Activated CD4-positive, alpha-beta T cell treated with anti-CD3 and anti-CD28 coated beads for 4 hours (primary cell): Measurements from ENCODE around the gene KRT74.
A peak's percentile ranks its signal among the peaks of the same experiment; 100 is the strongest.
"Not testable (repeated sequence)": the region's sequence is repeated elsewhere in the genome, so short reads cannot be mapped to it uniquely, and the experiment has no call there.

Experiments used
- DNase-seq, 2 donors: peaks; one replicate each; pipeline ENCODE4 v3.0.0-alpha.2; 2020

The KRT74 gene

DNA sequence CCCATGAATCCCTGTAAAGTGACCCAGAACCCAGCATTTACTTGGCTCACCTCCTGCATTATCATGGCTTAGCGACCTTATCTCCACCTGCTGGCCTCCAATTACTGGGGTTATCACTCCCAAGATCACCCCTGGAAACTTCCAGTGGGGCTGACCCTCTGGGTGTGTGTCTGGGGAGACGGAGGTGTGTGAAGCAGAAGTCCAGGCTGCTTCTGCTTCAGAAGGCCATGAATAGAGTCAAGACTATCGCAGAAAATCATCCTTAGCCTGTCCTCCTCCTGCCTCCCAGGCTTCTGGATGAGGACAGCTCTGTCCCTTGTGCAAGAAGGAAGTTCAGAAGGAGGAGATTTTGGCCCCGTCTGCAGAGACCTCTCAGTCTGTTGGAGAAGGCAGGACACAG is 28.0 kb upstream of the KRT74 start:
- DNase-seq: no peak

DNA sequence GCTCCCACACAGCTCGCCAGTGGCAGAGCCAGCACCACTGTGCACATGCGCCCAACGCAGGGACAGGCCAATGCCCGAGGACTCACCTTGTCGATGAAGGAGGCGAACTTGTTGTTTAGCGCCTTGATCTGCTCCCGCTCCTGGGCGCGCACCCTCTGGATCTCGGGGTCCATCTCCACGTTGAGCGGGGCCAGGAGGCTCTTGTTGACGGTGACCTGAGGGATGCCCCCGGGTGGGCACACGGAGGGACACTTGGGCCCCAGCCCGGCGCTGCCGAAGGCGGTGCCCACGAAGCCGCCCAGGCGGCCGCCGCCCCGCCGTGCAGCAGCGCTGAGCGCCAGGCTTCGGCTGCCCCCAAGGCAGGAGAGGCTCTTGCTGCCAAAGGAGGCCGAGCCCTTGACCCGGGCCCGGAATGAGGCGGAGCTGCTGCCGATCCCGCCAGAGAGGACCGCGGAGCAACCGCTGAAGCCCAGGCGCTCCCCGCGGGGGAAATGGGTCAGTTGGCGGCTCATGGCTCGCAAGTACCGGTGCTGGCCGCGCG is 27.4 kb upstream of the KRT74 start, which contains the start of gene KRT72:
TSS of gene KRT72 (minus strand) at position 523 of the 541 bp plus-strand sequence. CDS start at position 512, 11 bp downstream.
- no peak for DNase-seq

DNA sequence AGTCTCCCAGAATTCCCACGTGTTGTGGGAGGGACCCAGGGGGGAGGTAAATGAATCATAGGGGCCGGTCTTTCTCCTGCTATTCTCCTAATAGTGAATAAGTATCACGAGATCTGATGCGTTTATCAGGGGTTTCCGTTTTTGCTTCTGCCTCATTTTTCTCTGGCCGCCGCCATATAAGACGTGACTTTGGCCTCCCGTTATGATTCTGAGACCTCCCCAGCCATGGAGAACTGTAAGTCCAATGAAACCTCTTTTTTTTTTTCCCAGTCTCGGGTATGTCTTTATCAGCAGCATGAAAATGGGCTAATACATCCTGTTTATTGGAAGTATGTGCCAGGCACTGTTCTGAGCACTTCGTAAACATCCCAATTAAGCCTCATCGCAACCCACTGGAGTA is 26.8 kb upstream of the KRT74 start:
- no peak for DNase-seq

- DNase-seq: no peak
These were observed 26.4 kb upstream of the KRT74 start for GRCh38 chr12:52600071-52600470.

DNA sequence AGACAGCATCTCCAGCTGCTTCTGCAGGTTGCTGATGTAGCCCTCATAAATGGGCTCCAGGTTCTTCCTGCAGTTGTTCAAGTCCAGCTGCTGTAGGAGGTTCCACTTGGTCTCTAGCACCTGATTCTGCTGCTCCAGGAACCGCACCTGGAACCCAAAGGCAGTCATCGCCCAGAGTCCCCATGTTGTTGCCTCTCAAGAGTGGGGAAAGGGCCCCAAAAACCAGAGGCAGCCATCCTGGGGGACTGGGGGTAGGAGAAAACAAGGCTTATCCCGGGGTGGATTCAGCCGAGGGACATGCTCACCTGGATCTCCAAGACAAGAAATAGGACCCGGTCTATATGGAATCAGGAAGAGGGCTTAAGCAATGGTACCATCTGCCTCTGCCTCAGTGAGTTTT is 25.3 kb upstream of the KRT74 start:
- no peak for DNase-seq

GRCh38 chr12:52594237-52594636 is 20.6 kb upstream of the KRT74 start:
- not testable (repeated sequence) for DNase-seq

DNA sequence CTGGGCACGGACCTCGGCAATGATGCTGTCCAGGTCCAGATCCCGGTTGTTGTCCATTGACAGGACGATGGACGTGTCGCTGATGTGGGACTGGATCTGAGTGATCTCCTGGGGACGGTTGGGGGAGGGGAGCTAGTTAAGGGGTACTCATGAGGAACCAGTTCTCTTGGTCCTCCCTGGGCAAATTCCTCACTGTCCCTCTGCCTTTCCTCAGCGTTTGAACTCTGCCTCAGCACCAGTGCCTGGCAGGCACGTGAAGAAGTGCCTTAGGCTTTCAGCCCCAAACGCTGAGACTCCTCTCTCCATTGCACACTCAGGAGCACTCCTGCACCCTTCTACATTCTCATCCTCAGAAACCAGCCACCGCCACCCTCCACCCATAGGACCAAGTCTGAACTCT is 17.9 kb upstream of the KRT74 start:
- DNase-seq: no peak

DNA sequence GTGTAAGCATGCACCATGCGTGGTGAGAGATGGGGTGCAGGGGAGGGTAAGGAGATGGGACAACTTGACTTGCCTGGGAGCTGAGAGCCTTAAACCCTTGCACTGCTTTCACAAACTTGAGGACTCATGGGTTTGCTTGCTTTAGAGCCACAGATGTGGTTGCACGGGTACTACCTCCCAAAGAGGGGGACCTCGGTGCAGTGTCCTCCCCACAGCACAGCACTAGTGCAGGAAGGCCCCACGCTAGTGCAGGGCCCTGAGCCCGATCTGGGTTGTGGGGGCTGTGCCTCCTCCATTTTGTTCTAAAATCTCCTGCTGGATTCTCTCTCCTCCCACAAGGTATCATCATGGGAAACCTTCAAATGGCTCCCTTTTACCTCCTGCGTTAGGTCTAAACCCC is 16.4 kb upstream of the KRT74 start:
- no peak for DNase-seq

GRCh38 chr12:52587563-52587962 is 13.9 kb upstream of the KRT74 start:
- no peak for DNase-seq

DNA sequence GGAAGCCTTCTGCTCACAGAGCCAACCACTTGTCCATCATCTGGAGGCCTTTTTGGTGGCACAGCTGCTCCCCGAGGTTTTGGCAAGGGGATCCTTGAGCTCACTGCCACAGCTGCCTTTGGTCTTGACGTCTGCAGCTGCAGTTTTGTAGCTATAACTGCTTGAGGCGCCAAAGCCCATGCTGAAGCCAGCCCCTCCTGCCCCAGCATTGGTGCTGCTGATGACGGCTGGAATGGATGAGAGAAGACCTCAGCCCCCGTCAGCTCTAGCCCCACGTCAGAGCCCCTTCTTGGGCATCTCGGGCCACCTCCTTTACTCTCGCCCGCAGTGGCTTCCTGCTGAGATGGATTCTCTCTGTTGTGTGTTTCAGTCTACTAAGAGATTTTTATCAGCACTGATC is 12.3 kb upstream of the KRT74 start:
- DNase-seq: peak; percentile 35 to 44

GRCh38 chr12:52585066-52585465 is 11.4 kb upstream of the KRT74 start:
- no peak for DNase-seq

DNA sequence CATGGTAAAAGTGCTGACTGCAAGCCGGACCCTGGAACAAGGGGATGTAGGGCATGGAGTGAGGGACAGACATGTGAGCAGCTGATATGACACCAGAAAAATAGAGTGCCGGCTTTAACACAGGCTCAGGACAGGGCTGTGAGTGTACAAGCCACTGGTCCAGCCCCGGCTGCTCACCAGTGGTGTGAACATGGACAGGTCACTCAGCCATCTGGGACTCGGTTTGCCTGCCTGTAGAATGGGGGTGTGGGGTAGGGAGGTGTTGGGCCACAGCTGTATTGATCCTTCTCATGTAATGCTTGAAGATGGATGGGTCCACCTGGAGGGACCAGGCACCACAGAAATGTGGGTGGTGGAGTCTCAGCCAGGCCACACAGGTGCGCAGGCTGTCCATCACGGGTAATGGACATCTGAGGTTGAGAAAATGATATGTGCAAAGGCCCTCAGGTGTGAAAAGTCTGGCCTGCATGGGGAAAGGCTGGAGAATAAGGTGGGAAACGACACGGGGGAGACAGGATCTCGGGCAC is 10.6 kb upstream of the KRT74 start:
- DNase-seq: no peak

DNA sequence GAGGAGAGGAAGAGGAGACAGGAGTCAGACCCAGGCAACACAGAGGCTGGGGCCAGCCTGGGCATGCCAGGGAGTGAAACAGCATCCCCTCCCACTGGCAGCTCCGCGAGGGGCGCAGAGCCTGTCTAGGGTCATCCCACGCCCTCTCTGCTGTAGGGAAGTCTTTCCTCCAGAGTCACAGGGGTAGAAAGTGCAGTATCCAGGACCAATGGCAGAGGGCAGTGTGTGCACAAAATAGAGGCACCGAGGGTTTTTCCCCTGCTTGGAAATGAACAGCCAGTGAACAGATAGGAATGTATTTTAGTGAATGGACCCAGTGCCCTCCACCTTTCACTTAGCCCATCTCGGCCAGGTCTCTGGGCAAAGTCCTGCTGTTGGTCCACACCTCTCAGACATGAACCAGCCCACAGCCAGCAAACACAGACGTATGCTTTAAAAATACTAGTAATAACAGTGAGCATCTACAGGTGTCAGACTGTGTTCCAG is 9.4 kb upstream of the KRT74 start:
- peak; percentile 58 to 72 for DNase-seq

DNA sequence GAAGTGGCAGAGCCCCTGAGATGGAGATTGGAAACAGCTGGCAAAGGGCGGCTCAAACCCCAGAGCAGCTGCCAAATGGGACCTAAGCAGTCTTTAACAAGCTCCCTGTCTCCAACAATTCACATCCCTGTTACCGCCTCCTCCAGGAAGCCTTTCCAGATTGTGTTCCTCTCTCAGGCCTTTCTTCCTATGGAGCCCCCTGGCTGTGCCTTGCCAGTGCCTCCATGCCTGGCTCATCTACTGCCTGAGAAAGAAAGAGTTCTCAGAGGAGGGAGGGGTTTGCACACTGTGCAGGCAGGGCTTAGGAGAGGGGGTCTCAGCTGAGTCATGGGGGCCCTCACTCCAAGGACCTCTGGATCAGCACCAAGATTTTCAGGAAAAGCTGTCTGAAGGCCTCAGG is 8.8 kb upstream of the KRT74 start:
- DNase-seq: no peak

GRCh38 chr12:52581481-52581880 is 7.8 kb upstream of the KRT74 start:
- DNase-seq: no peak

DNA sequence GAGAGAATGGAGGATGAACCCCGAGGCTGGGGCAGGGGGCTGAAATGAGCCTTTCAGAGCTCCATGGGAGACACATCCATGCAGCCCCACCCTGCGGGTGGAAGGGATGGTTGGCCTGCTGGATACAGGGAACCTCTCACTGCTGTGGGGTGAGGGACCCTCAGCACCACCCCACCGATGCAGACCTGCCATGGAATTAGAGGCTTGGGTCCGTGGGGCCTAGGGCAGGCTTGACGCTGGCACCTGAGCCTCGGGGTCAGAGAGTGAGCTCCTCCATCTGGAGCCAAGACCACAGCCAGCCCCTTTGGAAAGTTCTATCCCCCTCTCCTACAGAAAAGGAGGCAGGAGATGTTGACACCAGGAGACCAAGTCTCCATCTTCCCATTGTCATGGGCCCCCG is 7.4 kb upstream of the KRT74 start:
- DNase-seq: no peak

DNA sequence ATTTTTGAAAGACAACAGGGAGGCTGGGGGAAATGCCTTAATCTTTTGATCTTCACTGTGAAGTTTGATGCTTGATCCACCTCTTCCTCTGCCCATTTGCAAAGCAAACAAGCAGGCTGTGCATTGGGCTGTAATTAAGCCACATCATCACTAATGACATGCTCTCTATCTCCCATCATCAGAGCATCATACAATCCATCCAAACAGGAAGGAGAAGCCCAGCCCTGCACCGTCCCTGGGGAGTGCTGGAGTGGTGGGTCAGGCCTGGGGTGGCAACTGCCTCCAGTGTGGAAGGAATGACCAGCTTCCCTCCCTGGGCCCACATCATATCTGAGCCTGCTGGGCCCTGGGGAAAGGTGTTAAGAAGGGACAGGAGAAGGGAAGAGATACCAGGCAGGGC is 6.9 kb upstream of the KRT74 start:
- no peak for DNase-seq

- DNase-seq: no peak
These were observed 6.1 kb upstream of the KRT74 start for GRCh38 chr12:52579468-52580465.

- DNase-seq: no peak
These were observed 4.8 kb upstream of the KRT74 start for GRCh38 chr12:52578469-52578868.

- no peak for DNase-seq
These were observed 3.7 kb upstream of the KRT74 start for GRCh38 chr12:52577316-52577715.

- no peak for DNase-seq
These were observed 2.3 kb upstream of the KRT74 start for GRCh38 chr12:52575948-52576347.

- no peak for DNase-seq
These were observed 1.6 kb upstream of the KRT74 start for GRCh38 chr12:52575256-52575655.

DNA sequence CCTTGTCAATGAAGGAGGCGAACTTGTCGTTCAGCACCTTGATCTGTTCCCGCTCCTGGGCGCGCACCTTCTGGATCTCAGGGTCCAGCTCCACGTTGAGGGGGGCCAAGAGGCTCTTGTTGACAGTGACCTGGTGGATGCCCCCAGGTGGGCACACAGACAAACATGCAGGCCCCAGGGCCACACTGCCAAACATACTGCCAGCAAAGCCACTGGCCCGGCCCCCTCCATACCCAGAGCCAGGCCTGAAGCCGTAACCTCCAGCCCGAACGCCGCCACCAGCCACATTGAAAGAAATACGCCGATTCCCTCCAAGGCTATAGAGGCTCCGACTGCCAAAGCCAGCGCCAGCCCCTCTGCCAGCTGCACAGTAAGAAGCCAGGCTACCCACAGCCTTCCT is 337 bp downstream of the KRT74 start:
- DNase-seq: no peak

GRCh38 chr12:52570511-52570910 is 3.1 kb downstream of the KRT74 start:
- no peak for DNase-seq
